KMS-11 (cell line): ENCODE measurements around the gene TNC.

Experiments
- H2AFZ ChIP-seq: fragments of 200-600 bp; sonication (generic); 2 replicates; pipeline ENCODE4 v1.6.1; 2016; ENCODE audit warnings: antibody characterized with exemption, mixed run types, low read depth
- H3K27ac ChIP-seq: fragments of 200-600 bp; sonication (generic); 2 replicates; pipeline ENCODE4 v1.6.1; 2016; ENCODE audit warnings: mild to moderate bottlenecking, mixed run types
- H3K27me3 ChIP-seq: fragments of 200-600 bp; sonication (generic); 2 replicates; pipeline ENCODE4 v1.6.1; 2017; ENCODE audit warnings: mild to moderate bottlenecking, low read depth, mixed run types, moderate library complexity; ENCODE audit not compliant: insufficient read depth
- H3K36me3 ChIP-seq: fragments of 200-600 bp; sonication (generic); 2 replicates; pipeline ENCODE4 v1.6.1; 2017; ENCODE audit warnings: mild to moderate bottlenecking, mixed run types; ENCODE audit not compliant: insufficient read depth
- H3K4me1 ChIP-seq: fragments of 200-600 bp; sonication (generic); 2 replicates; pipeline ENCODE4 v1.6.1; 2016; ENCODE audit warnings: mild to moderate bottlenecking, low read depth, mixed run types; ENCODE audit not compliant: poor library complexity, severe bottlenecking
- H3K4me2 ChIP-seq: fragments of 200-600 bp; sonication (generic); 2 replicates; pipeline ENCODE4 v1.7.0; 2016; ENCODE audit warnings: mild to moderate bottlenecking, mixed run types
- H3K4me3 ChIP-seq: fragments of 200-600 bp; sonication (generic); IDR thresholded peaks from 2 replicates; pipeline ENCODE4 v1.6.1; 2017; ENCODE audit warnings: low read depth, low read length, mixed read lengths; ENCODE audit not compliant: insufficient read depth
- H3K79me2 ChIP-seq: fragments of 200-600 bp; sonication (generic); 2 replicates; pipeline ENCODE4 v1.6.1; 2016; ENCODE audit warnings: low read depth, mixed run types; ENCODE audit not compliant: insufficient read depth
- H3K9ac ChIP-seq: fragments of 200-600 bp; sonication (generic); 2 replicates; pipeline ENCODE4 v1.6.1; 2016; ENCODE audit warnings: mild to moderate bottlenecking, mixed run types
- H4K20me1 ChIP-seq: fragments of 200-600 bp; sonication (generic); 2 replicates; pipeline ENCODE4 v1.6.1; 2016; ENCODE audit warnings: mild to moderate bottlenecking, mixed run types; ENCODE audit not compliant: insufficient read depth
- TF ChIP-seq, protein P1 (sequence below): fragments of 200-600 bp; sonication (generic); conservative IDR thresholded peaks from 2 replicates; pipeline ENCODE4 v1.6.1; 2017; ENCODE audit warnings: low read depth, mild to moderate bottlenecking, antibody characterized with exemption, low read length, moderate library complexity, mixed read lengths

Gene TNC

DNA sequence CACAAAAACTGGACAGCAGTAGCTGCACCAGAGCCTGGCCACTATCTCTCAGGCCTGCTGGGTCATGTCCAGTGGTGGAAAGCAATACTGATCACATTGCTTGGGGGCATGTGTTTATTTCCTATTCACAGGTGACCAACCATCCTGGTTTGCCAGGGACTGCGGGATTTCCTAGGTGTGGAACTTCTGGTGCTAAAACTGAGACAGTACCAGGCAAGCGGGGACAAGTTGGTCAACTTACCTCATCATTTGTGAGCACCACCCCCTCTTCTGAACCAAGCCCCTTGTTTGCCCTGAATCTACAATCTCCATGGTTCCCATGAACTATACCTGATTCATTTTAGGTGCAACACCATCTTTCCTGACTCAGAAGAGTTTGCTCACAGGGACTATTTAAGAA is 81.3 kb downstream of the TNC start:
- Histone ChIP-seq H3K4me2 (no peak overlapping the region), H3K4me1 (no peaks in the 10 kb centered on the region)

DNA sequence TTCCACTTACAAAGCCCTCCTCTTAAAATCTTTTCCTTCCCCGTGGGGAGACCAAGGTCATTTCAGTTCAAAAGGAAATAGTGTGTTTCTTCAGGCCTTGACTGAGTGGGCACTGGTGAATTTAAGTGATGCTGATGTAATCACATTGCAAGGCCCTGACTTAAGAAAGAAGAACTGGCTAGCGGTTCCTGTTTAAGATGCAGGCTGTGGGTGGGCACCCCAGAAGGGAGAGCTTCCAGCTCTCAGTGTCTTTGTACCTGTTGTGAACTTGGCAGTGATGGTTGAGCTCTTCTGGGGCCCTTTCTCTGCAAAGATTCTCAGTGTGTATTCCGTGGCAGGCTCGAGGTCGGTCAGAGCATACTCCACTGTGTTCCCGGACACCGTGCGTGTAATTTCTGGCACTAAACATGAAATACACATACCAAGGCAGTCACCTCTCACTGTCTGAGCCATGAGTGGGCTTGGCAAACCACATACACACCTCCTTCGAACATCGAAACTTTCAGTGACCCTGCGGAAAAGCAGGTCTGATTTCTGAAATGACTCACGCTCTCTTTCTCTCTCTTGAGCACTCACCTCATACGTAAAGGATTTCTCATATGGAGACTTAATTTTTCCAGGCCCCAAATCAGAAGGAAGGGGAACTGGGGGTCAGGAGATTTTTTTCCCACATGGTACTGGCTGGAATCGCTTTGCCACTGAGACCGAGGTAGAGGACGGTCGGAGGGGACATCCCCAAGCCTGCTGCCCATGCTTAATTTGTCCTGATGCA is 81.9 kb downstream of the TNC start:
- H3K4me1 ChIP-seq: no peaks in the 10 kb centered on the region
- H3K36me3 ChIP-seq: no peaks in the 10 kb centered on the region
- H3K9ac ChIP-seq: no peak overlapping the region
- no peaks in the 10 kb centered on the region for H3K79me2 ChIP-seq
- H3K4me3 ChIP-seq: no peak overlapping the region
- H2AFZ ChIP-seq: no peak overlapping the region
- no peaks in the 10 kb centered on the region for H3K27me3 ChIP-seq
- TF ChIP-seq, protein P1, sequence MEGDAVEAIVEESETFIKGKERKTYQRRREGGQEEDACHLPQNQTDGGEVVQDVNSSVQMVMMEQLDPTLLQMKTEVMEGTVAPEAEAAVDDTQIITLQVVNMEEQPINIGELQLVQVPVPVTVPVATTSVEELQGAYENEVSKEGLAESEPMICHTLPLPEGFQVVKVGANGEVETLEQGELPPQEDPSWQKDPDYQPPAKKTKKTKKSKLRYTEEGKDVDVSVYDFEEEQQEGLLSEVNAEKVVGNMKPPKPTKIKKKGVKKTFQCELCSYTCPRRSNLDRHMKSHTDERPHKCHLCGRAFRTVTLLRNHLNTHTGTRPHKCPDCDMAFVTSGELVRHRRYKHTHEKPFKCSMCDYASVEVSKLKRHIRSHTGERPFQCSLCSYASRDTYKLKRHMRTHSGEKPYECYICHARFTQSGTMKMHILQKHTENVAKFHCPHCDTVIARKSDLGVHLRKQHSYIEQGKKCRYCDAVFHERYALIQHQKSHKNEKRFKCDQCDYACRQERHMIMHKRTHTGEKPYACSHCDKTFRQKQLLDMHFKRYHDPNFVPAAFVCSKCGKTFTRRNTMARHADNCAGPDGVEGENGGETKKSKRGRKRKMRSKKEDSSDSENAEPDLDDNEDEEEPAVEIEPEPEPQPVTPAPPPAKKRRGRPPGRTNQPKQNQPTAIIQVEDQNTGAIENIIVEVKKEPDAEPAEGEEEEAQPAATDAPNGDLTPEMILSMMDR: no peak
- no peaks in the 10 kb centered on the region for H4K20me1 ChIP-seq
- H3K27ac ChIP-seq: no peak overlapping the region
- no peak overlapping the region for H3K4me2 ChIP-seq

More for the DNA sequence above, 81.3 kb downstream of the TNC start:
- H3K36me3 ChIP-seq: no peaks in the 10 kb centered on the region
- no peak overlapping the region for H3K27ac ChIP-seq
- H3K9ac ChIP-seq: no peak overlapping the region
- no peaks in the 10 kb centered on the region for H4K20me1 ChIP-seq
- H2AFZ ChIP-seq: no peak overlapping the region
- no peaks in the 10 kb centered on the region for H3K27me3 ChIP-seq
- H3K79me2 ChIP-seq: no peaks in the 10 kb centered on the region
- TF ChIP-seq, protein P1: no peak
- H3K4me3 ChIP-seq: no peak overlapping the region

- TF ChIP-seq, protein P1: no peak
- Histone ChIP-seq H3K36me3 (no peaks in the 10 kb centered on the region), H3K9ac (no peak overlapping the region), H3K4me3 (no peak overlapping the region), H3K27me3 (no peaks in the 10 kb centered on the region), H3K27ac (no peak overlapping the region), H3K4me2 (no peak overlapping the region), H3K4me1 (no peaks in the 10 kb centered on the region), H4K20me1 (no peaks in the 10 kb centered on the region), H3K79me2 (no peaks in the 10 kb centered on the region), H2AFZ (no peak overlapping the region)
These were observed 83.2 kb downstream of the TNC start for GRCh38 chr9:115034801-115035200.

- Histone ChIP-seq H3K36me3 (no peaks in the 10 kb centered on the region), H3K4me2 (no peak overlapping the region), H4K20me1 (no peaks in the 10 kb centered on the region), H3K27me3 (no peaks in the 10 kb centered on the region), H3K79me2 (no peaks in the 10 kb centered on the region), H3K27ac (no peak overlapping the region), H3K9ac (no peak overlapping the region), H3K4me1 (no peaks in the 10 kb centered on the region), H3K4me3 (no peak overlapping the region), H2AFZ (no peak overlapping the region)
- TF ChIP-seq, protein P1: no peak
These were observed 84.2 kb downstream of the TNC start for GRCh38 chr9:115033800-115034199.
